Fibroblast of skin of scalp (primary cell): ENCODE data around the gene MC1R.
"Not testable (repeated sequence)": the region's sequence is repeated elsewhere in the genome, so short reads cannot be mapped to it uniquely, and the experiment has no call there.

Experiments
- DNase-seq: peaks from one replicate; pipeline ENCODE4 v3.0.0-alpha.2; 2013

The MC1R gene

GRCh38 chr16:89962754-89963498 is 44.3 kb downstream of the MC1R start:
- DNase-seq = no peak

GRCh38 chr16:89964201-89964600 is 45.5 kb downstream of the MC1R start:
- DNase-seq = no peak

GRCh38 chr16:89965447-89966225 is 47.0 kb downstream of the MC1R start:
- DNase-seq = no peak

GRCh38 chr16:89966756-89967155 is 48.1 kb downstream of the MC1R start:
- no peak for DNase-seq

- DNase-seq = not testable (repeated sequence)
Observed at GRCh38 chr16:89967436-89967835, 48.8 kb downstream of the MC1R start.

DNA sequence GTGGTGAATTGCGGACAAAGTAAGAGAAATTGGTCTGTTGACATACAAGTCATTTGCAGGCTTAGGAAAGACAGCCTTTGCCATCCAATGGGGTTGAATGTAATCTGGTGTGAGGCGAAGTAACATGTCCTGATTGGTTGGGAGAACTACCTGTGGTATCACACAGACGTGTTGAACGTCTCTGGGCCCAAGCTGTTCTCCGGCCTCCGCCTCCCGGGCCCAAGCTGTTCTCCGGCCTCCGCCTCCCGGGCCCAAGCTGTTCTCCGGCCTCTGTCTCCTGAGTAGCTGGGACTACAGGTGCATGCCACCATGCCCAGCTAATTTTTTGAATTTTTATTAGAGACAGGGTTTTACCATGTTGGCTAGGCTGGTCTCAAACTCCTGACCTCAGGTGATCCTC is 49.4 kb downstream of the MC1R start:
- not testable (repeated sequence) for DNase-seq

- no peak for DNase-seq
Observed at GRCh38 chr16:89969741-89970410, 51.2 kb downstream of the MC1R start.
